Stimulated activated CD4-positive, alpha-beta T cell treated with anti-CD3 and anti-CD28 coated beads, Interleukin-4, amount 100 ng/mL, for 48 hours (primary cell): ENCODE measurements around the gene USHBP1.
"Not testable (repeated sequence)": the region's sequence is repeated elsewhere in the genome, so short reads cannot be mapped to it uniquely, and the experiment has no call there.

ENCODE experiments used
- DNase-seq, 2 donors: peaks; one replicate each; pipeline ENCODE4 v3.0.0-alpha.2; 2020; ENCODE audit warnings: low read depth in 2 of 2

The USHBP1 gene

DNA sequence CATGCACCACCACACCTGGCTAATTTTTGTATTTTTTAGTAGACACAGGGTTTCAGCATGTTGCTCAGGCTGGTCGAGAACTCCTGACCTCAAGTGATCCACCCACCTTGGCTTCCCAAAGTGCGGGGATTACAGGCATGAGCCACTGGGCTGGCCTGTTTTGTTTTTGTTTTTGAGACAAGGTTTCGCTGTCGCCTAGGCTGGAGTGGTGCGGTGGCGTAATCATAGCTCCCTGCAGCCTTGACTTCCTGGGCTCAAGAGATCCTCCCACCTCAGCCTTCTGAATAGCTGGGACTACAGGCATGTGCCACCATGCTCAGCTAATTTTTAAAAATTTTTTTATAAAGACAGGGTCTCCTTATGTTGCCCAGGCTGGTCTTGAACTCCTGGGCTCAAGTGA, 31.0 kb upstream of the USHBP1 start:
- not testable (repeated sequence) for DNase-seq

DNA sequence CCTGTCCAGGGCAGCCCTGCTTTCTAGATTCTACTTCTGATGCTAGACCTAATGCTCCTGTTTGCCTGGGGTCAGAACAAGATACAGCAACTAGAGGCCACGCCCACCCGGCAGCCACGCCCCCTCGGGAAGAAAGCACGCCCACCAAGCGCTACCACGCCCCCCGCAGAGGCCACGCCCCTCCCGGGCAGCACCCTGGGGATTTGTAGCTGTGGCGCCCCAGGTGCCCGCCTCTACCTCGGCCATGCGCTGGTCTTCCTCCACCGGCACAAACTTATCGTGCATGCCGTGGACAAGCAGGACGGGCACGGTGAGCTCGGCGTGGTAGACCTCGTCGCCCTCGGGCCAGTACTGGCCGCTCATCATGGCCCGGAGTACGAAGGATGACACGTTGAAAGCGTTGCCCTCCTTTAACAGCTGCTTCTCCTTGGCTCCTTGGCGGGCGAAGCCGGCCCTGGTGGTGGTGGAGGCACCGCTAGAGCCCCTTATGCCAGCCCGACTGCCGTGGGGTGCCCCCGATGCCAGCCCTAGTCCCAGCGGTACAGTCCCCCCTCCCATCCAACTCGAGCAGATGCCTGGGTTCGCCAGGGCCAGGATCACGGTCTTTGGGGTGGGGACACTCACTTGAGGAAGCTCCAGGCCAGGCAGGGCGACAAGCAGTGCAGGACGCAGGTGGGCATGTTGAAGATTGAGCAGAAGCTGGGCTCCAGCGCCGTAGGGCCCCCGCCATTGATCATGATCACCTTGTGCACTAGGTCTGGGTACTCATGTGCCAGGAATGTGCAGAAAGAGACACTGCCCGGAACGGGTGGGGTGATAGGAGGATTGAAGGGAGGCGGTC, 29.7 kb upstream of the USHBP1 start:
- peak; percentile 47 to 66 for DNase-seq

DNA sequence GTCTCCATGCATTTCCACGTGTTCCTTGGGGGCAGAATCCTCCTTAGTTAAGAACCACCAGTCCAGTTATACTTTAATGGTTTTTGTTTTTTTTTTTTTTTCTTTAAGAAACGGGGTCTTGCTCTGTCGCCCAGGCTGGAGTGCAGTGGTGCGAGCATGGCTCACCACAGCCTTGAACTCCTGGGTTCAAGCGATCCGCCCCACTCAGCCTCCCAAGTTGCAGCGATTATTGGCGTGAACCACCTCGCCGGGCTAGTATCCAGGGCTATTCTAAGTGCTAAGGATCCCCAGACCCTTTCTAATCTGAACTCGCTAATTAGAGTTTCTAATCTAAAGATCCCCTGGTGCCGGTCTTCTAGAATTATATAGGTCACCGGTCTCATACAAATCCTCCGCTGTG, 29.1 kb upstream of the USHBP1 start:
- no peak for DNase-seq

DNA sequence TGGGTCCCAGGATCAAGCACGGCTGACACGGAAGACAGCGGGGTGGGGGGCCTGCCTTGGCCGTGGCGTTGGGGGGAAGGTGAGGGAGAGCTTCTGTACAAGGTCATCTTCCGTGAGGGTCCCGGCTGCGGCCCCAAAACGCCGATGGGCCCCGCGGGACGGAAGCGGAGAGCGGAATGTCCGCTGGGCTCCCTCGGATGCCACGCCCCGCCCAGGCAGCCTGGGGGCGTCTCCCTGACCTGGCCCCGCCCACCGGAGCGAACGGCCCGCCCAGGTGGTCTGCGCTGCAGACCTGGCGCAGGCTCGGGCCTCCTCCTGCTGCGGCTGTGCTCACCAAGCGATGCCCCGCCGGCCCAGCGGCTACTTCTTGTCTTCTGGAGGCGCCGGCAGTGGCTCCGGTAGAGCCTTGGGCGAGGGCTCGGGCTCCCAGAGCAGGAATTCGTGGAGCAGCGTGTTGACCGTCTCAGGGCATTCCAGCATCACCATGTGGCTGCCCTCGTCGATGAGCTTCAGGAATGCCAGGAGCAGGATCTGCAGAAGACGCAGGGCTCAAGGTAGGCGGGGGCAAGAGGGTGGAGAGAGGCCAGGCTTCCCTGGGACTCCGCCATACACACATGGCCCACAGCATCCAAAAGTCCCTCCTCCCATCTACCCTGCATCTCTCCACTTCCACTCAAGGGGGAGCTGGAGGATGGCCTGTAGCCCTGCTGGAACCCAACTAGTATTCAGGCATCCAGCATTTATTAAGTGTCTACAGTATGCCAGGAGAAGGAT, 27.9 kb upstream of the USHBP1 start:
- peak; percentile 69 to 78 for DNase-seq

DNA sequence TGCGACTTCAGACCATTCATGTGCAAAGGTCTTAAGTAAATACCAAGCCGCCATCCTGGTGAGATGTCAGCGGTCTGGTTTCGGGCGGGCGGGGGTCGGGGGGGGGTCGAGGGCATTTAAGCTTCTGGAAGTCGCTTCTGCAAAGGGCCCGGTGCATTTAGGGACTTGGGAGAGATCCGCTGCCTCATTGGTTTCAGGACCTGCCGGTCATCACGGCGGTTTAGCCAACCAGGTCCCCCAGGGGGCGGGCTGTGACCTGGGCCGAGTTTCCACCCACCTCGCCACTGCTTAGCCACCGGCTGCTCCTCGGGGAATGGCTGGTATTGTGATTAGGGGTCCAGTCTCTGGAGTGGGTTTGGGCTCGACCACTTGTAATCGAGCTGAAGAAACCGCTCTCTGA, 24.9 kb upstream of the USHBP1 start:
- DNase-seq = peak in 1 of 2 donors; percentile 57

DNA sequence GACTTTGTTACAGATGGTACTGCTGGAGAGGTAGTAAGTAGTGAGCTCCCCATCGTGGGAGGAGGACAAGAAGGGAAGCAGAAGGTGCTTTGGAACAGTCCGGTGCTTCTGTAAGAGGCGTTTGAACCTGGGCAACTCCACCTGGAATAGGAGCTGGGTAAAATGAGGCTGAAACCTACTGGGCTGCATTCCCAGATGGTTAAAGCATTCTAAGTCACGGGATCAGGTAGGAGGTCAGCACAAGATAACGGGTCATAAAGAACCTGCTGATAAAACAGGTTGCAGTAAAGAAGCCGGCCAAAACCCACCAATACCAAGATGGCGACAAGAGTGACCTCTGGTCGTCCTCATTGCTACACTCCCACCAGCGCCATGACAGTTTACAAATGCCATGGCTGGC, 22.2 kb upstream of the USHBP1 start:
- no peak for DNase-seq

DNA sequence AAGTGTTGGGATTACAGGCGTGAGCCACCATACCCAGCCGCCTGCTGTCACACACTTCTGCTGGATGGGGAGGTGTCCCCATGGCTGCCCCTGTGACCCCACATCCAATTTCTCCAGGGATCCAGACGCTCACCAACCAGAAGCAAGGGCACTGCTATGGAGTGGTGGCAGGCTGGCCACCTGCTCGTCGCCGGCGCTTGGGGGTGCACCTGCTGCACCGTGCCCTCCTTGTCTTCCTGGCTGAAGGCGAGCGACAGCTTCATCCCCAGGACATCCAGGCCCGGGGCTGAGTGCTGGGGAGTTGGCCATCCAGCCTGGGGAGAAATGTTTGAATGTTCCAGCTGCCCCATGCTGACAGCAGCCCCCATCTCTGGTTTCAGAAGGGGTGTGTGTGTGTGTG, 21.7 kb upstream of the USHBP1 start:
- DNase-seq = no peak

DNA sequence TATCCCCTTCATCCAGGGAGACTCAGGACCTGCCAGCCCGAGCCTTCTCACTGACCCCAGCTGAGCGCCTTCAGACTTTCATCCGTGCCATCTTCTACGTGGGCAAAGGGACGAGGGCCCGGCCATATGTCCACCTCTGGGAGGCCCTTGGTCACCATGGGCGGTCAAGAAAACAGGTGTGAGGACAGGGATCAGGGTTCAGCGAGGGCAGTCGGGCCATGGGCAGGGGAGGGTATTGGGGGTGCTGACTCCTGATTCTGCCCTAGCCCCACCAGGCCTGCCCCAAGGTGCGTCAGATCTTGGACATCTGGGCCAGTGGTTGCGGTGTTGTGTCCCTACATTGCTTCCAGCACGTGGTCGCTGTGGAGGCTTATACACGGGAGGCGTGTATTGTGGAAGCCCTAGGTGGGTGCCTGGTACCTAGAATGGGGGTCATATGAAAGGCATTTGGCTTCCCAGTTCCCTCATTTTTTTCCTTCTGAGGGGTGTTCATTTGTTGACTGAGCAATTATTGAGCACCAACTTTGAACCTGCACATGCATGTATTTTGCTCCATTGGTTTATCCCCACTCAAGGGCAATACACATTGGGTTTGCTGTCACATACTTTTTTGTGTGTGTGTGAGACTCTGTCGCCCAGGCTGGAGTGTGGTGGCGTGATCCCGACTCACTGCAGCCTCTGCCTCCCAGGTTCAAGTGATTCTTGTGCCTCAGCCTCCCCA, 21.0 kb upstream of the USHBP1 start:
- DNase-seq = no peak

DNA sequence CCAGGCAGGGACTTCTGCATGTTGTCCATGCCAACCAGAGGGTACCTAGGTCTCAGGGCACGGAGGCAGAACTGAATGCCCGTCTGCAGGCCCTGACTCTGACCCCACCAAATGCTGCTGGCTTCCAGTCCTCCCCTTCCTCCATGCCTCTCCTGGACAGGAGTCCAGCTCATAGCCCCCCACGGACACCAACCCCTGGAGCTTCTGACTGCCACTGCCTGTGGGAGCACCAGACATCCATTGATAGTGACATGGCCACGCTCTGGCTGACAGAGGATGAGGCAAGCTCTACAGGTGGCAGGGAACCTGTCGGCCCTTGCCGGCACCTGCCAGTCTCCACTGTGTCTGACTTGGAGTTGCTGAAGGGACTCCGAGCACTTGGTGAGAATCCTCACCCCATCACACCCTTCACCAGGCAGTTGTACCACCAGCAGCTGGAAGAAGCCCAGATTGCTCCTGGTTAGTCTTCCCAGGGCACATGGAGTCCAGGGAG, 19.0 kb upstream of the USHBP1 start:
- DNase-seq = no peak

DNA sequence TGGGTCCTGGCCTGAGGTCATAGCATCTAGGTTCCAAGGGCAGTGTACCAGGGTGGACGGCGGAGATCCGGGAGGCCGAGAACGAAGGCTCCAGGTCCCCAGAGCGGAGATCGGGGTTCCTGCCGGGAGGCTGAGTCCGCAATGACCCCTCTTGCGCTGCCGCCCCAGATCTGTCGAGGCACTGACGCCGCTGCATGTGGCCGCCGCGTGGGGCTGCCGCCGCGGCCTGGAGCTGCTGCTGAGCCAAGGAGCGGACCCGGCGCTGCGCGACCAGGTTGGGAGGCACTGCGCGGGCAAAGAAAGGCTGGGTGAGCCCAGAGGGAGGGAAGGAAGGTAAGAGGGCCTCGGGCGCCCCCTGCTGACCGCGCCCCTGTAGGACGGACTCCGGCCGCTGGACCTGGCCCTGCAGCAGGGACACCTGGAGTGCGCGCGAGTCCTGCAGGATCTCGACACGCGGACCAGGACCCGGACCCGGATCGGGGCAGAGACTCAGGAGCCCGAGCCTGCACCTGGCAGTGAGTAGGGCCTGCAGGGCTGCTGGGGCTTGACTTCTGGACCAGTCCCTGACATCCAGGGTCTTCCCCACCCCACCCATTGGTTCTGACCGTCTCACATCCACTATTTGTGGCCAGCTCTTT, 18.1 kb upstream of the USHBP1 start:
- peak; percentile 81 to 82 for DNase-seq

DNA sequence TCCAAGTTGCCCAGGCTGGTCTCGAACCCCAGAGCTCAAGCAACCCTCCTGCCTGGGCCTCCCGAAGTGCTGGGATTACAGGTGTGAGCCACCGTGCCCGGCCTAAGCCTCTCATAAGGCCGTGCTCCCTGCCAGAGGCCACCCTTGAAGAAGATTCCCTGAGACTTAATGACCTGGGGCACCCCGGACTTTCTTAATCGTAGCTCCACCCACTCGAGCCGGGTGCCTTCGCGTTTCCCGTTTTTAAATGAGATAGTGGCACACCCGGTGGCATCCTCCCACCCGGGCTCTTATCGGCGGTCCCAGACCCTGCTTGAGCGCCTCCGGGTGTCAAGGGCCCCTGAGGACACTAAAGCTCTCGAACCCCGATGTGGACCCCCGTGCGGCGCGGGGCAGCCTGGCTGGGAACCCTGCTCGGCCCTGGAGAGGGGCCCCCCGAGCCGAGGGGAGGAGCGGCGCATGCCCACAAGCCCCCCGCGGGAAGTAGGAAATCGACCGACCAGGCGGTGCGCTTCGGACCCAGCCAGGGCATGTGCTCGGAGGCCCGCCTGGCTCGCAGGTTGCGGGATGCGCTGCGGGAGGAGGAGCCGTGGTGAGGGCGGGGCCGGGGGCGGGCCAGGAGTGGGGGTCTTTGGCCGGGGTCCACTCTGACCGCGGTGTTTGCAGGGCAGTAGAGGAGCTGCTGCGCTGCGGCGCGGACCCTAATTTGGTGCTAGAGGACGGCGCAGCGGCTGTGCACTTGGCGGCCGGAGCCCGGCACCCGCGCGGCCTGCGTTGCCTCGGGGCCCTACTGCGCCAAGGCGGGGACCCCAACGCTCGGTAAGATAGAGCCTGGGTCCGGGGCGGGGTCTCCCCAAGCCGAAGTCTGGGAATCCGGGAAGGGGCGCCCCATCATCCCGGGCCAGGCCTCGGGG, 17.1 kb upstream of the USHBP1 start, which contains the start of gene ANKLE1:
TSS of gene ANKLE1 (plus strand) at position 511 of the 914 bp plus-strand sequence. CDS start at position 531, 20 bp downstream.
- peak; percentile 34 to 38 for DNase-seq

DNA sequence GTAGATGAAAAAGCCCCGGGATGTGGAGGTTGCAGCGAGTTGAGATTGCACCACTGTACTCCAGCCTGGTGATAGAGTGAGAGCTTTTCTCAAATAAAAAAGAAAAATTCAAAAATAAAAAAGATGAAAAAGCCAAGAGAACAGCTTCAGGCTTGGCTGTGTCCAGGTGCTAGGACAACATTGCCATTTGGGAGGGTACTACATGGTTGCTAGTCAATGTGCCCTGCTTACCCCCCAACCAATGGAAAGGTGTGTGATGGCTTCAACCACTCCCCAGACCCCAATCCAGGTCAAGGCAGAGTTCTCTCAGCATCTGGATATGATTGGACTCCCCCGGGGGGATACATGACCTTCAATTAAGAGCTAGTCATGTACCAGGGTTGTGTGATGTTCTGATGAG, 14.9 kb upstream of the USHBP1 start:
- no peak for DNase-seq

DNA sequence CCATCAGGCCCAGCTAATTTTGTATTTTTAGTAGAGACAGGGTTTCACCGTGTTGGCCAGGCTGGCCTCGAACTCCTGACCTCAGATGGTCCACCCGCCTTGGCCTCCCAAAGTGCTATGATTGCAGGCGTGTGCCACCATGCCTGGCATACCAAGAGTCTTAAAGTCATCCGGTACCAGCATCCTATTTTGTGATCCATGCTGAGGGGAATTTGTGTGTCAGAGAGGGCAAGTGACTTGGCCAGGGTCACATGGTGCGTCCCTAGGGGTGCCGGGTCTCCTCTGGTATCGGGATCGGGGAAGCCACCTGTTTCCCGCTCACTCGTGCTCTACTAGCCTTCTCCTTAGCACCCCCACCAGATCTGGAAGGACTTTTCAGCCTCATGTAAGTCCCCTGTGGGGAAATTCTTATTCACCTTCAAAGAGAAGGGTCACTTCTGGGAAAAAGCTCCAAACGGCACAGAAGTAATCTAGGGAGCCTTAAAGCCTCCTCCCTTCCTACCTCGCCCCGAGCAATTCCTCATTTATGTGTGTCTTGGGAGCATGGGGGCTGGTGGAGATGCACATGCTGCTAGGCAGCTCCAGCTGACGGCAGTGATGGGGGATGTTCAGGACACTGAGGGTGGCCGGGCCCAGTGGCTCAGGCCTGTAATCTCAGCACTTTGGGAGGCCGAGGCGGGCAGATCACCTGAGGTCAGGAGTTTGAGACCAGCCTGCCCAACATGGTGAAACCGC, 11.1 kb upstream of the USHBP1 start:
- no peak for DNase-seq

DNA sequence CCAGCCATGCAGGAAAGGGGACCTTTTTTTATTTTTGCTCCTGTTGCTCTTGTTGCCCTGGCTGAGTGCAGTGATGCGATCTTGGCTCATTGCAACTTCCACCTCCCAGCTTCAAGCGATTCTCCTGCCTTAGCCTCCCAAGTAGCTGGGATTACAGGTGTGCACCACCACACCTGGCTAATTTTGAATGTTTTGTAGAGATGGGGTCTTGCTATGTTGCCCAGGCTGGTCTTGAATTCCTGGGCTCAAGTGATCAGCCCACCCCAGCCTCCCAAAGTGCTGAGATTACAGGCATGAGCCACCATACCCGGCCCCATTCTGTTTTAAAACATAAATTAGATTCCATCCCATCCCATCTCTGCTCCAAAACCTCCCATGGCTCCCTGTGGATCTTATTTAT, 10.3 kb upstream of the USHBP1 start:
- DNase-seq = not testable (repeated sequence)

DNA sequence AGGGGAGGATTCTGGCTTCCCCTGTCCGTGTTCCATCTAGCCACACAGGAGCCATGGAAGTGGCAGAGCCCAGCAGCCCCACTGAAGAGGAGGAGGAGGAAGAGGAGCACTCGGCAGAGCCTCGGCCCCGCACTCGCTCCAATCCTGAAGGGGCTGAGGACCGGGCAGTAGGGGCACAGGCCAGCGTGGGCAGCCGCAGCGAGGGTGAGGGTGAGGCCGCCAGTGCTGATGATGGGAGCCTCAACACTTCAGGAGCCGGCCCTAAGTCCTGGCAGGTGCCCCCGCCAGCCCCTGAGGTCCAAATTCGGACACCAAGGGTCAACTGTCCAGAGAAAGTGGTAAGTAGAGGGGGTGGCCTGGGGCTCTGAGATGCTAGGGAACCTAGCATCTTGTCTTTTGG, 4.2 kb upstream of the USHBP1 start:
- DNase-seq = no peak

DNA sequence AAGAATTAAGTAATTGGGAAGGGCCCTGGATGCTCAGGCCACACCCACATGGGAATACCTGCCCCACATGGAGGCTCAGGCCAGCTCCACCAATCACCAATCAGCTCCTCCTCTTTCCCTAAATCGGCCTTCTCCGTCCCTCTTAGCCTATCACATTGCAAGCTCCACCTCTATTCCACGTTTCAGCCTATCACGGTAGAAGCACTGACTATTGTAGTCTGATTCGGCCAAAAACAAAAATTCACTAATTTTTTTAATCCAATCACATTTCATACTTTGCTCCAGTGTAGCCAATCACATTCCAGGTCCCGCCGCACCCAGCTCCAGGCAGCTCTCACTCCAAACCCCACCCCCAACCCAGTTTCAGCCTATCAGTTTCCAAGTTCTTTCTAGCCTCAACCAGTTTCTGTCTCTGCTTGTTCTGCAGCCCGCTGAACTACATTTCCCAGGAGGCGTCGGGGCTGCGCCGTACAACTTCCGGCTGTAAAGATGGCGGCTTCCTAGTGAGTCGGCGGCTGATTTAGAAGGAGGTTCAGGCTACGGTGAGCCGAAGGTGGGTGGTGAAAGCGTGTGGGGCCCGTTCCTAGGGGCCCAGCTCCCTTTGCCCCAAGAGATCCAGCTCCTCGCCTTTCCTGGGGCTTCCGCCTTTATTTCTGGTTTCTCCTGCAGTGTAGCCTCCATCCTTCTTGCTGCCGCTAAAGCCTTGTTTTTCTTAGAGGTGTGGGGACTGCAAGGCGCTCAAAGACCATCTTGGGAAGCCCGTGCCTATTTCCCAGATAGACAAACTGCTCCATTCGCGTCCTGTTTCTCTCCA, 2.6 kb upstream of the USHBP1 start, which contains the start of gene BABAM1:
TSS of gene BABAM1 (plus strand) at position 469 of the 814 bp plus-strand sequence. CDS start 1,364 bp downstream, outside the sequence.
- DNase-seq = peak; percentile 84 to 94

DNA sequence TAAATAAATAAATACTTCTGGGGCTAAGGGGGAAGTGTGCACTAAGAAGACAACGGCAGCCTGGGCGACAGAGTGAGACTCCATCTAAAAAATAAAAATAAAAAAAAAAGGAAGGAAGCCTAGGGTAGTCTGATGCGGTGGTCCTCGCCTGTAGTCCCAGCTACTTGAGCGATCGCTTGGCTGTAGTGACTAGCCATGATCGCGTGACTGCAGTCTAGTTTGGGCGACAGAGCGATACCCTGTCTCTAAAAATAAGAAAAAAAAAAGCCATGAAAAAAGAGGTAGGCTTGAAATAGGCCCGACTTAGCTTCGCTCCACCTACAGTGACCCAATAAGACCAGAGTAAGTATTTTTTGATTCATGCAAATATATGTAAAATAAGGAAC, 2.0 kb upstream of the USHBP1 start:
- no peak for DNase-seq

DNA sequence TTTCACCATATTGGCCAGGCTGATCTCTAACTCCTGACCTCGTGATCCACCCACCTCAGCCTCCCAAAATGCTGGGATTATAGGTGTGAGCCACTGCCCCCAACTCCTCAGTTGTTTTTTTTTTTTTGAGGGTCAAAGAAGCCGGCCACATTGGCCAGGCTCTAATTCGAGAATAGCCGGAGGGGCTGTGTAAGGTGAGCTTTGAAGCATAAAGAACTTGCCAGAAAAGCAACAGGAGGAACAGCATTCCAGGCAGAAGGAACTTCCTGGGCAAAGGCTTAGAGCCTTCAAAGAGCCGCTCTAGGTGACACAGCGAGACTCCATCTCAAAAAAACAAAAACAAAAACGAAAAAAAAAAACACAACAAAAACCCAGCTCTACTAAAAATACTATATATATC, 1.5 kb upstream of the USHBP1 start:
- no peak for DNase-seq
